Umbilical cord (tissue), 2 donors: Measurements from ENCODE around the gene PKD1. TPM values are rescaled to one million over a fixed set of nuclear protein-coding genes. Genes with fewer than 3 reads are reported as not detected.
"Not testable (repeated sequence)": the region's sequence is repeated elsewhere in the genome, so short reads cannot be mapped to it uniquely, and the experiment has no call there.

ENCODE experiments used
- DNase-seq: peaks from one replicate; pipeline ENCODE4 v3.0.0-alpha.2; 2015; ENCODE audit warnings: low spot score
- total RNA-seq: library from RNA; depleted of rRNA; stranded (reverse); fragments of >200 nt; gene quantifications from one replicate; pipeline ENCODE4 v1.2.3, GENCODE V29; 2014; ENCODE audit warnings: low replicate concordance; ENCODE audit not compliant: insufficient read depth

Gene PKD1
- total RNA-seq, 1 donor from 2014 or later = 99.9 TPM

DNA sequence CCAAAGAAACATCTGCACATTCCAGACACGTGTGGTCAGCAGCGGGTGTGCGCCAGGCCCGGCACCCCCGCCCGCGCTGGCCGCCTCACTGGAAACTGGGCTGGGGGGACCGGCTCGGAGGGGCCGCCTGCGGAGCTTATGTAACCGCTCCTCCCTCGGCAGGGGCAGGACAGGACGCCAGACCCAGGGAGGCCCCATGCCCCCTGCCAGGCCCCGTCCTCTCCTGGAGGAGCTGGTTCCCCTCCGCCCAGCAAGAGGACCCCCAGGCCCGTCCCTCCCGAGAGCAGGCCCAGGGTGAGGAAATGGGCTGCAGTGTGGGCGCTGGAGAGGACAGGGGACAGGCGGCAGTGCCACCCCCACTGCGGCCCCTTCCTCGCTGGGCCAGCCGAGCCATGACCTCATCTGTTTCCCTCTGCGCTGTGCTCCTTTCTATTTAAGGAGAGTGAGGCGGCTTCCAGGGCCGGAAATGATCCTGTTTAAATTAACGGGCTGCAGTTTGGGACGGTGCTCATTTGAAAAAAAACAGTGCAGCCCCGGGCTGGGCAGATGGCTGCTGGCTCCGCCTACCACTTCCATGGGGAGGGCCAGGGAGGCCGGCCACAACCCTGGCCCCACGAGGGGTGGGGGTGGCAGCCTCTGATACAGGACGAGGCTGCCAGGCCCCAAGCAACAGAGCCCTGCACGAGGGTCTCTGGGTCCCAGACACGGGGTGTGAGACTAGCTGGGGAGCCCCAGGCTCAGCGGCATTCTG lies 10.8 kb downstream of the PKD1 start:
- peak; percentile 90 for DNase-seq

DNA sequence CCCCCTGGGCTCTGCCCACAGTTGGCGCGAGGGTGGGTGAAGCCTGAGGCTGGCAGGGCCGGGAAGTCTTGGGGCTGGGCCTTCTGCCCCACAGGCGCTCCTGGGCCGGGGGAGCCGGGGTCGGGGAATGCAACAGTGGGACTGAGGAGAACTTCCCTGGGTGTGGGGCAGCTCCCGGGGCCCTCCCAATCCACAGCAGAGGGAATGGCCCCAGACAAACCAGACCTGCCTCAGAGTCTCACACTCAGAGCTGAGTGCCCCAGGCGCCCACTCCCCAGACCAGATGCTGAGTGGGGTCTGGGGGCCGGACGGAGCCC lies 11.4 kb downstream of the PKD1 start:
- peak; percentile 32 for DNase-seq

DNA sequence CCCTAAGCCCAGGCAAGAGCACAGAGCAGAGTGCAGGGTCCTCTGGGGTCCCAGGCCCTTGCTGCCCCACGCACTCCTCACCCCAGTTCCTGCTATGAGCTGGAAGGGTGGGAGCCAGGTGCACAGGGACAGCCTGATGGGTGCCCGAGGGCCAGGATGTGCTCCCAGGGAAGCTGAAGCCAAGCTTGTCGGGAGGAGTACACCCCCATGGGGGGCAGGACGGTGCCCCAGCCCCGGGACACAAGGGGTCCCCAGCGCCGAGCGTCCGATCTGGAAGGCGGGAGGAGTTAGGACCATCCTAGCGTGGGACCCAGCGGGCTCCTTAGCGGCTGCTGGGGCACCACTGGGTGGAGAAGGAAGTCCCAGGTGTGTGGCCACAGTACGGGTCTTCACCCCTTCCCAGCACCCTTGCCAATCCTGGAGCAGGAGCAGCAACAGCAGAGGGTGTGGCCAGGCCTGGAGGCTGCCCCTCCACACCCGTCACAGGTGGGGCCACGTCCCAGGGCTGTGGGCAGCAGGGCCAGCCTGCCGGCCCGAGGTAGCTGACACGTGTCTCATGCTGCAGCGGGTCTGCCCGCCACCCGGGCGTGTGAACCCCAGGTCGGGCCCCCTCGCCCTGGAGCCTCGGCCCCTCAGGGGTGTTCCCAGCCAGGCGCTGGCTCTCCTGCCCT lies 11.9 kb downstream of the PKD1 start:
- DNase-seq = not testable (repeated sequence)

DNA sequence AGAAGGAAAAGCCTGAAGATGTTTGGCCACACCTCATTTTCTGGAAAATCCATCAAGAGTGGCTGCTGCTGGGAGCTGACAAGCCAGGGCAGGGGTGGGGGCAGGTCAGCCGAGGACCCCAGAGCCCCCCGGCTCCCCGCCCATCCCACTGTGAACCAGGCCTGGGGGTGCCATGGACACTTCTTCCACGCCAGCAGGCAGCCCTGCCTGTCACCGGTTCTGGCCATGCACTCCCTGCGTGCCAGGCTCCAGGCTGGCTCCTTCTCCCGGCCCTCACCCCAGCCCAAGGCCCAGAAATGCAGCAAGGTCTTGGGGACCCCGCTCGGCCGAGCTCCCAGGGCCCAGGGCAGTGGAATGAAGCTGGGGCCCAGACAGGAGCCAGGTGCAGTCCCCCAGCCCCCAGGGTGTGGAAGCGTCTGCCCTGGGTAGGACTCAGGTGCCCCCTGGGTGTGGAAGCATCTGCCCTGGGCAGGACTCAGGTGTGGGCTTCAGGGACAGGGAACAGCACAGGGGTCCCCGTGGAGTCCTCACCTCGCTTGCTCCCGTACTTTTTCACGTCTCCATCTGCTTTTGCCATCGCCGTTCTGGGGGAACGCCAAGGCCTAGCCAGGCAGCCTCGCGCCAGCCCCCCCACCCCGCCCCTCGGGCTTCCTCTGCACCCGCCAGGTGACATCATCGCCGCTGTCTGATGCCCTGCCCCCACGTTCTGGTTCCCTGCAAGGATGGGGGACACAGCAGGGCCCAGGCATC lies 12.6 kb downstream of the PKD1 start:
- DNase-seq = not testable (repeated sequence)

DNA sequence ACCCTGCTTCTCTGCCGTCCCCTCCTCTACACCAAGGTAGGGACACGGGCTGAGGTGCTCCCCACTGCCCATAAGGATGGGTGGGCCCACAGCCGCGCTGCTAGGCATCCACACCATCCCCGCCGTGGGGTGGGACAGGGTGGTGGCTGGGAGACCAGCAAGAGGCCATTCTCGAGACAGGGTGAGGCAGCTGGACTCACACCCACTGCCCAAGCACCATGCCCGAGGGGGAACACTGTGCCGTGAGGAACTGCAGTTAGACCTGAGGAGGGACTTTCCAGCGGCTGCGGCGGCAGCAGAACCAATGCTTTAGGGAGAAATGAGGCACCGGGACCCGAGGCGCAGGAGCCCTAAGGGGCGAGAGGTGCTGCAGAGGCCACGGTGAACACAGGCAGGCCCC lies 13.3 kb downstream of the PKD1 start:
- no peak for DNase-seq

DNA sequence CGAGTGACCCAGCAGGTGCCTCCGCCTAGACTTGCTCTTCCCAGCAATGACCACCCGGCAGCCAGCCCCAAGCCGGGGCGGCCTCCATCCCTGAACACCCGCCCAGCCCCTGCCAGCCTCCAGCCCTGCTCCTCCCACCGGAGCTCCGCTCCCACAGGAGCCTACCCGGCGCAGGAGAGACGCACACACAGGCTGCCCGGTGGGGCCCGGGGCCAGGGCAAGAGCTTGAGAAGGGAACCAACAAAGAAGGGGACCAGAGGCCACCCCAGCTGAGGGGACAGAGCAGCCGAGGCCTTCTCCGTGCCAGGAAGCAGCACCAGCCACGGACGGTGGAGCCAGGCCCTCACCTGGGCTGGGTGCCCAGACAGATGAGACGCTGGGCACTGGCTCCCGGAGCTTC lies 13.8 kb downstream of the PKD1 start:
- no peak for DNase-seq

DNA sequence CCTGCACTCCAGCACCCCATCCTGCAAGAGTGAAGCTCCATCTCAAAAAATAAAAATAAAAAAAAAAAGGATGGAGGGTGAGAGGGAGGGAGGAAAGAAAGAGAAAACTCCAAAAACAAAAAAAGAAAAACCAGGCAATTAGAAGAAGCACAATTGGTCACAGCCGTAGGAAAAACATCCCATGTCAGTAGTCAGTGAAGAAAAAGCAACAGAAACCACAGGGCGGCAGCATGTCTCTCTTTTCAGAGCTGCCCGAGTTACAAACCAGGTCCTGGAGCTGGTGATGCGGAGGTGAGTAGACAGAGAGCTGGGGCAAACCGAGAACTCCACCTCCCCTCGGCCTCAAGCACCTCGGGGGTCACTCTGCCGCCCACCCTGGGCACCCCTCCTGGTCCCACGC lies 14.4 kb downstream of the PKD1 start:
- peak; percentile 48 for DNase-seq

GRCh38 chr16:2117960-2118722 lies 17.6 kb downstream of the PKD1 start:
- DNase-seq = not testable (repeated sequence)

DNA sequence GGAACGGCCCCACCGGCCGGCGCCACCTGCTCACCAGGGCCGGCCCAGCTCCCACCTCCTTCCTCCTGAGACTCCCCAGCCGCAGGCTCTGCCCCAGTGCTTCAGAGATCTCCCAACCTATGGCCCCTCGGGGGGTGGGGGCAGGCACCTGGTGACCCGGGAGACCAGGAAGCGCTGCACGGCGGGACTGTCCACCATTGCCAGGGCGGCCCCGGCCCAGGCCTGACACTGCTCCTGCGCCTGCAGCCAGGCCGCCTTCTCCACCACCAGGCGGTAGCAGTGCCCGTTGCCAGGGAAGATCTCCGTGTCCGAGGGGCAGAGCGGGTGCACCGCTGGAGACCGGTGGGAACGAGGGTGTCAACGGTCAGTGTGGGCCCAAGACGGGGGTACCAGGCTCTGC lies 18.4 kb downstream of the PKD1 start:
- DNase-seq = not testable (repeated sequence)

- not testable (repeated sequence) for DNase-seq
Measured at GRCh38 chr16:2116428-2116827, 19.3 kb downstream of the PKD1 start.

DNA sequence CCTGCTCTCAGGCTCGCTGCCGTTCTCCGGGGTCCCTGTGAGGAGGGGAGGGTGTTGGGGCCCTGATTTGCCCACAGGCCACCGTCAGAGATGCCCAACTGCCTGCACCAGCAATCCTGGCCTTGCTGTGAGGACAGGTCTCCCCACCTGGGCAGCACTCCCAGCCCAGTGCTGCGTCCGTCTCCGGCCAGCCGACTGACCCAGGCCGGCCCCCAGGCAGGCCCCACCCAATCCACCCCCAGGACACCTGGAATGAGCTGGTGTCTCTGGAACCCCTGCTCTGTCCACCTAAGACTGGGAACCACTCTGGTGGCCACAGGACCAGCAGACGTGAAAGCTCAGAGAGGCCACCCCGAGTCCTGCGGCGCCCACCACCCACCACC lies 20.1 kb downstream of the PKD1 start:
- no peak for DNase-seq

- DNase-seq = not testable (repeated sequence)
Measured at GRCh38 chr16:2114885-2115590, 20.7 kb downstream of the PKD1 start.

- not testable (repeated sequence) for DNase-seq
Measured at GRCh38 chr16:2114225-2114624, 21.5 kb downstream of the PKD1 start.

- not testable (repeated sequence) for DNase-seq
Measured at GRCh38 chr16:2112539-2113106, 23.1 kb downstream of the PKD1 start.

- not testable (repeated sequence) for DNase-seq
Measured at GRCh38 chr16:2111412-2112335, 24.0 kb downstream of the PKD1 start.

DNA sequence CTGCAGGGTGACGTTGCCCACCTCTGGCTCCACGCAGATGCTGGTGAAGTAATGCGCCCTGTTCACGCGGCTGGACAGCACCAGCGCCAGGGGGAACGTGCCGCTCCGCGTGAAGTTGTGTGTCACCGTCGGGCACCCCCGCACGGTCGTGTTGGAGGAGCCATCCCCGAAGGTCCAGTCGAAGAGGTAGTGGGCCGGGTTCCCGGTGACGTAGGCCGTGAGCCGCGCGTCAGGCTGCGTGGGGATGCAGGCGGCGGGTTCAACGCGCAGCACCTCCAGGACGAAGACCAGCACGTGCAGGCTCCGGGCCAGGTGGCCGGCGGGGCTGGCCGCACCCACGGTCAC lies 24.7 kb downstream of the PKD1 start:
- DNase-seq = not testable (repeated sequence)

DNA sequence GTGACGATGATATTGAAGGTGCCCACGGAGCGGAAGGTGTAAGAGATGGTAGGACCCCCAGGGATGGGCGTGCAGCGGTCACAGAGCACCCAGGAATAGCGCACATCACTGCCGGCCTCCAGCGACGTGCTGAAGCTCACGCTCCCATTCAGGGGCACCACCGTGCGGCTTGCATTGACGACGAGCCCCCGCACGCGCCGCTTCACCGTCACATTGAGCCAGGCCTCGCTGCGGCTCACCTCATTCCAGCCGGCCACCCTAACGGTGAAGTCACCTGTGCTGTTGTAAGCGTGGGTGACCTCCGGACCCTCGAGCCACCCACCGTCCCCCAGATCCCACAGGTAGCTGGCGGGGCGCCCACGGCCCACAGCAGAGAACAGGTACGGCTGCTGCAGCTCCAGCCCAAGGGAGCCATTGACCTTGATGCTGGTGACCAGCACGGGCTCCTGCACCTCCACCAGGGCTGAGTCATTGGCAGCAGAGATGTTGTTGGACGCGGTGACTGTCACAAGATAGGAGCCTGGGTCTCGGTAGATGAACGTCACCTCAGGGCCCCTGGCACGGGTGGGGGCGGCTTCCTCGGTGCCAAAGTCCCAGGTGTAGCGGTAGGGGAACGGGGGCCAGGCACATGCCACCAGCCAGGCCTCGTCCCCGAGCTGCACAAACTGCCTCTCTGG lies 25.2 kb downstream of the PKD1 start:
- not testable (repeated sequence) for DNase-seq

GRCh38 chr16:2109872-2110271 lies 25.8 kb downstream of the PKD1 start:
- not testable (repeated sequence) for DNase-seq

GRCh38 chr16:2109271-2109580 lies 26.5 kb downstream of the PKD1 start:
- DNase-seq = not testable (repeated sequence)
